T-helper 22 cell (primary cell): ENCODE measurements around the gene SHROOM3.
"Not testable (repeated sequence)": the region's sequence is repeated elsewhere in the genome, so short reads cannot be mapped to it uniquely, and the experiment has no call there.

Experiments used
- DNase-seq: peaks from one replicate; pipeline ENCODE4 v3.0.0-alpha.2; 2020; ENCODE audit warnings: low read depth

The SHROOM3 gene

DNA sequence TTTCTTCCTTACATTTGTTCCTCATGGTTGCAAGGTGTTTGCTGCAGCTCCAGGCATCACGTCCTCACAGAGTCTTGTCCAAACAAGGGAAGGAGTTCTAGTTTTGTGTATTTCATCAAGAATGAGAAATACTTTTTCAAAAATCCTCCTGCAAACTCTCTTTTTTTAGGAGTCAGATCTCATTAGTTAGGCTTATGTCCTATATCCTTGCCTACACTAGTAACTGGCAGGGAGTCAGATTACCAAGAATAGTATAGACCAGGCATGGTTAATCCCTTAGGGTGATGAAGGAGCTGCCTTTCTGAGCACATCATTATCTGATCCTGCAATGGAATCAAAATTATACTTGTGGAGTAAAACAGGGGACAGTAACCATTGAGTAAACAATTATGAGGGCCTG, 160.4 kb downstream of the SHROOM3 start:
- no peak for DNase-seq

DNA sequence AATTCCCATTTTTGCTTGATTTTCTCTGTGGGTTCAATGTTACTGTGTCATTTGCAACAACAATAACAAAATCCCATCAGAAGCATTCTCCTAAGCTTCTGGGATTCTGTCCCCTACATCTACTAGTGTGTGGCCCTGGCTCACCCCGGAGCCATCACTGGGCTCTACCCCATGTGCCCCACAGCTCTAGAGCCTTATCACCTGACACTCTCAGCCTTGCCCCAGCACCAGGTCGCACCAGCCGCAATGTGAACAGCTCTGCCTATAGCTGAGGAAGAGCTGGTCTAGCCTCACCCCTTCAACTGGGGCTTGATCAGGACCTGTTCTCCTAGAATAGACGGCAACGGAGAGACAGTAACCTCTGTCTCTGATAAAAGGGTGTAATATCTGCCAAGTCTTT, 161.7 kb downstream of the SHROOM3 start:
- no peak for DNase-seq

GRCh38 chr4:76597423-76597979, 162.5 kb downstream of the SHROOM3 start:
- no peak for DNase-seq

GRCh38 chr4:76600447-76600846, 165.4 kb downstream of the SHROOM3 start:
- no peak for DNase-seq

- no peak for DNase-seq
These were observed 166.8 kb downstream of the SHROOM3 start for GRCh38 chr4:76601791-76602190.

DNA sequence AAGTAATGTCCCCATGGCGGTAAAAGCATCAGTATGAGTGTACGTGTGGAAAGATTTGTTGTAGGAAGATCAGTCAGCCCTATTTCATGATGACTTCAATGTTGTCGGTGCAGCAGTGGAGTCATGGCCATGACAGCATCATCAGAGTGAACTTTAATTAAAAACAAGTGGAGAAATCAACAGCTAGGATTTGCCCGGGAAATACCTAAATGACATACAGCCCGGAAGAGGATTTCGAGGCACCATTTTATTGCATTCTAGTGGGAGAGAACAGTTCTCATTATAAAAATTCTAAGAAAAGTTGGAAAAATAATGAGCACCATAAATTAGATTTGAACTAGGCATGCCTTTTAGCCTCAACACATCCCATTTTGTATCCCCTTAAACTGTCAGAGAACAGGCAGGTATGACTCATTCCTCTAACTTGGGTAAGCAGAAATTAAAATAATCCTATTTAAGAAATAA, 170.1 kb downstream of the SHROOM3 start:
- DNase-seq: no peak

DNA sequence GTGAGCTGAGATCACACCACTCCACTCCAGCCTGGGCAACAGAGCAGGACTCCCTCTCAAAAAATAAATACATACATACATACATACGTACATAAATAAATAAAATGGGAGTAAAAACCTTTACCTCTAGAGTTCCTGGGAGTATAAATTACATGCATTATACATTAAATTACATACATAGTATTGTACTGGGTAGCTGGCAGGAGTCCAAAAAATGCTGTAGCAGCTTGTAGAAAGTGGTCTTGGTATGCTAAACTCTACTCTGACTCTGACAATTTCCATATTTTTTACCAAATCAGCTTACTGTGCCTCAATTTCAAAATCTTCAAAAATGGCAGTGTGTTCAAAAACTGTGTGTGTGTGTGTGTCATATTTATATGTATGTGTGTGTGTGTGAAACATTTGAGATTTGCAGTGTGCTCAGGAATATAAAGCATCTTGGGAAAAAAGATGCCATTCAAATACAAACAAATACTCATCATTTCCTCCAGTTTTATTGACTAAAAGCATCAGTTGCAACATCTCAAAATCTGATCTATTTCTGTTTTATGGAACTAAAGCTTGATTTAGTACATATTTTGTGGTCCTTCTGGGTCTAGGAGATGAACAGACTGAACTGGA, 171.7 kb downstream of the SHROOM3 start:
- DNase-seq: no peak

GRCh38 chr4:76607266-76607799, 172.3 kb downstream of the SHROOM3 start:
- no peak for DNase-seq

DNA sequence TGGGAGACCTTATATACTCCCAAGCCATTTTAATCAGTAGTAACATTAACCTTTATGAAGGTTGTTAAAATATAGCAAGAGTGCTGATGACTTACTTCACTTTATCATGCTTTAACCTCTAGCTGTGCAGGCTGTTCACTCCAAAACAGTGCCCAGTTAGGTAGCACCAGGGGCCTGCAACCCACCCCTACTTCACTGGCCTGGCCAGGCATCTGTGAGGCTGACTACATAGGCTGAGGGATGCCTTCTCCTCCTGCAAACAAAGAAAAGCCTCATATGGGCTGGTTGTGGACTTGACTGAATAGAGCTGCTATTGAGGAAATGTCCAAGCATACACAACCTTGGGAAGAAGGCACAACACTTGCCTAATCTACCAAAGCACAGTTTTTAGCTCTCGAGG, 172.8 kb downstream of the SHROOM3 start:
- no peak for DNase-seq

- DNase-seq: not testable (repeated sequence)
These were observed 173.5 kb downstream of the SHROOM3 start for GRCh38 chr4:76608549-76608948.

GRCh38 chr4:76610751-76611547, 175.9 kb downstream of the SHROOM3 start:
- no peak for DNase-seq

GRCh38 chr4:76611616-76612207, 176.7 kb downstream of the SHROOM3 start:
- no peak for DNase-seq

GRCh38 chr4:76614589-76614988, 179.6 kb downstream of the SHROOM3 start:
- DNase-seq: no peak

DNA sequence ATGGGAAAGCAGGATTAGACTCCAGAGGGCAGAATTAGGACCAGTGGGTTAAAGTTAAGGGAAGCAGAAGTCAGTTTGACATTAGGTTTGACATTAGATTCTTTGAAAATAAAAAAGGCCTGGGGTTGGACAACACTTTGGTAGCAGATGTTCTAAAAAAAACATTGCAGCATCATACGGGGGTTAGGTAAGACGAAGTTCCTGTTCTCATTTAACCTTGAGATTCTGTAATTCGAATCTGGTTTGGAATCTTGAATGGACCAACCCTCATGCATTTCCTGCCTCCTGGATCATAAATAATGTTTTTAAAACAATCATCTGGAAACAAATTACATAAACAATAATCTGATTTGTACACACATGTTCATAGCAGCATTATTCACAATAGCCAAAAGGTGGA, 181.0 kb downstream of the SHROOM3 start:
- DNase-seq: no peak

DNA sequence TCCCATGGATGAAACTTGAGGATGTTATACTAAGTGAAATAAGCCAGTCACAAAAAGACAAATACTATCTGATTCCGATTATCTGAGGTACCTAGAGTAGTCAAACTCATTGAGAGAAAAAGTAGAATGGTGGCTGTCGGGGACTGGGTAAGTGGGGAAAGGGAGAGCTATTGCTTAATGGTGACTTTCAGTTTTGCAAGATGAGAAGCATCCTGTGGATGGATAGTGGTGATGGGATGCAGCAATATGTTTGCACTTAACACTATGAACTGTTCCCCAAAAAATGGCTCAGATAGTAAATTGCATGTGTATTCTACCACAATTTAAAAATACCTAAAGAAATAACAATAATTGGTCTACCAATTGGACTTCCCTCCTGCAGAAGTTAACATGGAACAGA, 181.5 kb downstream of the SHROOM3 start:
- no peak for DNase-seq

- no peak for DNase-seq
These were observed 185.9 kb downstream of the SHROOM3 start for GRCh38 chr4:76620723-76621468.

DNA sequence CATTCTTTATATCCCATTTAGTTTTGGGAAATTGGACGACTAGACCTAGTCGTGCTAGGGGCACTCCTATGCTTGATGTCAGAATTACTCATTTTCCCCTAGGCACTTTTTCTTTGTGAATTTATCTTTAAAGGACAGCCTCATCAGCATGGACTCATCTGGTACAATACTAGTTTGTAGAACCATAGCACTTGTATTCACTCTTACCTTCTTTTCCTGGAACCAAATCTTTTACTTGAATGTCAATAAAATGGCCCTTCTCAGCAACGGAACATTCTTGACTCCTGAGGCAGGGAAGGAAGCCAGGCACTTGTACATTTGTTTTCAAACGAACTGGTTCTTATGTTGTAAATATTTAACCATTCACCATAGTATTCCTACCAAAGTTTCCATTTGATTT, 187.1 kb downstream of the SHROOM3 start:
- no peak for DNase-seq

DNA sequence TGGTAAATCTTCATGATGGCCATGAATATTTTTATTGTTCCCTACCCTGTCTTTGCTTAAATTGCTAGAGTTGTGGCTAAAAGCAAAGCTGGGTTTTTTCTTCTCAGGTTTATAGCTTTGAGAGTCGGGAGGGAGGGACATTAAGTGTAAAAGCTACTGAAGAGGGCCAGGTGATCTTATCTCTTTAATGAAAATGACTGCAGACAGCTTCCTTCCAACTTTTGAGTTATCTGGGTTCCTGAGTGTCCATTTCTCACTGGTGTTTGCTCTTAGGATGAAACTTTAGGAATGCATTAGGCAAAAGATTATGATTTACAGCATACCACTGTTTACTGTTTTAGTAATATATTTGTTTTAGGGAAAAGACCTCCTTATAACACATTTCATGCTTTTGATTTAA, 187.7 kb downstream of the SHROOM3 start:
- DNase-seq: no peak

GRCh38 chr4:76623217-76624045, 188.4 kb downstream of the SHROOM3 start:
- DNase-seq: no peak

GRCh38 chr4:76624241-76624681, 189.2 kb downstream of the SHROOM3 start:
- DNase-seq: no peak
